ENCODE measurements around the gene ZNF362. TPM values are rescaled to one million over a fixed set of nuclear protein-coding genes. Genes with fewer than 3 reads are reported as not detected.

ZNF362 gene
- total and polyA plus RNA-seq, 12 donors, result 7.8 to 37.3 (median 23.8) TPM

DNA sequence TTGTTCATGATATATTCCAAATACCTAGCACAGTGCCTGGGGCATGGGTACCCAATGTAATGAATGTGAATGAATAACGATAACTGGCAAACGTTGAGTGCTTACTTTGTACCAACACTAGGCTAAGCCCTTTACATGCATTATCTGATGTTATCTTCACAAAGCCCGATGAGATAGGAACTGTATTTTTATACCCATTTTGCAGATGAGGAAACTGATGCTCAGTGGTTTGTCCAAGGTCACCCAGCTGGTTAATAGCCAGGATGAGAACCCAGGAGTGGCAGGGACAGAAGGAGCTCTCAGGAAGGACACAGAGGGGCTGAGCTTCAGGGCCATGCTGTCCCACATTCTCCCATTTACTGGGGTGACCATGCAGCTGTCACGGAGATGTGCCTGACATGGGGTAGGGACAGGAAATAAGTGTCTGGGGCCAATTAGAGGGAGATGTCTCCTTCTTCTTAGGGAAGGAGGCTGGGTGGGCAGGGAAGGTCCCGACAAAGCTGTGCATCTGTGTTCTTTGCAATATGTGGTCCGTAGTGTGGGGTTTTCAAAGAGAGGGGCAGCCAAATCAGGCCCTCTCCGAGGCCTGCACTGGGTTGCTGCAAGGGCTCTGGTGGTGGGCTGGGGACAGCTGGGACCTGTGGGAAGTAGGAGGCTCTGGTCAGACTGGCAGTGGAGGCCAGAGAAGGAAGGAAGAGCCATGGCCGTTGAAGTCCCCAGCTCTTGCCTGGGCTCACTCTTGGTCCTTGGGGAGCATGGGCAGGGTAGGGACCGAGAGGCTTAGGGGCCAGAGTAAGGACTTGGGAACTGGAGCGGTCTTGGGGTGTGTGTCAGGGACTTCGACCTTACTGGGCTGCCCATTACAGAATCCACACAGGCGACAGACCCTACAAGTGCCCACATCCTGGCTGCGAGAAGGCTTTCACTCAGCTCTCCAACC is 38.0 kb downstream of the ZNF362 start:
- WGBS, 4 donors, result 78 to 89% (median 83%) methylated on average over 8 to 13 of the region's 13 CpGs
- intact Hi-C loops (cut with DNase I), result loop anchor here (2.0 to 10.0 kb wide), 4 partner anchors 70 to 173 kb away; no protein-coding TSS in a partner anchor
- Histone ChIP-seq H3K27me3 (no peaks in the 10 kb centered on the region), H3K4me3 (no peak overlapping the region), H3K27ac (peak overlapping the region in 1 of 5 donors; percentile 32), H3K9me3 (replicated peaks in 1 of 3) (no peaks in the 10 kb centered on the region), H3K4me1 (replicated peaks in 1 of 2) (peaks cover 0 to 10% of the 10 kb centered on the region in 2 donors), H3K36me3 (replicated peaks in 1 of 2) (peaks cover 0 to 24% of the 10 kb centered on the region in 2 donors)
- DNase-seq, result peak in 1 of 7 donors; percentile 11
- TF ChIP-seq POLR2A (IDR thresholded peaks at IDR 0.05), result no peak
- TF ChIP-seq CTCF (IDR thresholded peaks at IDR 0.05), result no peak

DNA sequence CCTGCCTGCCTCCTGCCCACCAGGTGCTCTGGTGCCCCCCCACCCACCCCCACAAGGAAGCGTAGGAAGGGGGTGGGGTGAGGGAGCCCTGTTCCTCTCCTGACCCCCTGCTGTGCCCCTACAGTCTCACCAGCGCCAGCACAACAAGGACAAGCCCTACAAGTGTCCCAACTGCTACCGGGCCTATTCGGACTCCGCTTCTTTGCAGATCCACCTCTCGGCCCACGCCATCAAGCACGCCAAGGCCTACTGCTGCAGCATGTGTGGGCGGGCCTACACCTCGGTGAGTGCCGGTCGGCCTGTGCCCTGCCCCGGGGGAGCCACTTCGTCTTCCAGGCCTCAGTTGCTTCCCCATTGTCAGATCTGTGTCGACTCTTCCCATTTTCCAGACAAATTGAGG is 38.7 kb downstream of the ZNF362 start:
- Histone ChIP-seq H3K4me3 (no peak overlapping the region), H3K4me1 (replicated peaks in 1 of 2) (peaks cover 0 to 10% of the 10 kb centered on the region in 2 donors), H3K36me3 (replicated peaks in 1 of 2) (peaks cover 0 to 29% of the 10 kb centered on the region in 2 donors), H3K9me3 (replicated peaks in 1 of 3) (no peaks in the 10 kb centered on the region), H3K27ac (peak overlapping the region in 1 of 5 donors; percentile 32), H3K27me3 (no peaks in the 10 kb centered on the region)
- DNase-seq, result peak in 1 of 7 donors; percentile 13
- WGBS, 4 donors, result 60 to 75% (median 73%) methylated on average over 12 to 15 of the region's 15 CpGs
- TF ChIP-seq POLR2A (IDR thresholded peaks at IDR 0.05), result no peak
- no peak for TF ChIP-seq CTCF (IDR thresholded peaks at IDR 0.05)
- intact Hi-C loops (cut with DNase I), result loop anchor here (2.0 to 10.0 kb wide), 4 partner anchors 70 to 172 kb away; no protein-coding TSS in a partner anchor

GRCh38 chr1:33295450-33296081 is 39.3 kb downstream of the ZNF362 start:
- H3K36me3 ChIP-seq (replicated peaks in 1 of 2), result peaks cover 0 to 29% of the 10 kb centered on the region in 2 donors
- intact Hi-C loops (cut with DNase I), result loop anchor here (2.0 to 10.0 kb wide), 4 partner anchors 69 to 172 kb away; no protein-coding TSS in a partner anchor
- no peaks in the 10 kb centered on the region for H3K9me3 ChIP-seq (replicated peaks in 1 of 3)
- H3K4me3 ChIP-seq, result no peak overlapping the region
- peaks cover 0 to 13% of the 10 kb centered on the region in 2 donors for H3K4me1 ChIP-seq (replicated peaks in 1 of 2)
- WGBS, 4 donors, result 33 to 51% (median 36%) methylated on average over 9 to 12 of the region's 12 CpGs
- DNase-seq, result peak; percentile 82 to 94 (median 87)
- H3K27me3 ChIP-seq, result no peaks in the 10 kb centered on the region
- peak overlapping the region in 2 of 5 donors; percentile 21 to 46 for H3K27ac ChIP-seq
- TF ChIP-seq CTCF (IDR thresholded peaks at IDR 0.05), result peak; percentile 94 to 99 (median 96)
- no peak for TF ChIP-seq POLR2A (IDR thresholded peaks at IDR 0.05)

DNA sequence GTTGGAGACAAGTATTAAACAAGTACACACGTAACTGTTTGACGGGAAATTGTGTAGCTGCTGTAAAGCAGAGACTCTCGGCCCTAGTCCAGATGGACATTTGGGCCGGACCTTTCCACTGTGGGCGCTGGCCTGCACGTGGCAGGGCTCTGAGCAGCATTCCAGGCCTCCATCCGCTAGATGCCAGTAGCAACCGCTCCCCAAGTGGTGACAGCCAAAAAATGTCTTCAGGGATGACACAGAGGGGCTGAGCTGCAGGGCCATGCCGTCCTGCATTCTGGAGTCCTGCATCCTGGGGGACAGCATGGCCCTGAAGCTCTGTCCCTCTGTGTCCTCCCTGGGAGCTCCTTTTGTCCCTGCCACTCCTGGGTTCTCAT is 39.8 kb downstream of the ZNF362 start:
- TF ChIP-seq POLR2A (IDR thresholded peaks at IDR 0.05) (no peak), CTCF (IDR thresholded peaks at IDR 0.05) (no peak)
- no peaks in the 10 kb centered on the region for H3K27me3 ChIP-seq
- 68 to 100% (median 76%) methylated on average over 1 to 9 of the region's 9 CpGs for WGBS, 4 donors
- H3K4me3 ChIP-seq, result no peak overlapping the region
- H3K4me1 ChIP-seq (replicated peaks in 1 of 2), result peaks cover 0 to 18% of the 10 kb centered on the region in 2 donors
- intact Hi-C loops (cut with DNase I), result loop anchor here (5.0 to 10.0 kb wide), 3 partner anchors 71 to 171 kb away; no protein-coding TSS in a partner anchor
- peaks cover 0 to 29% of the 10 kb centered on the region in 2 donors for H3K36me3 ChIP-seq (replicated peaks in 1 of 2)
- H3K27ac ChIP-seq, result peak overlapping the region in 2 of 5 donors; percentile 21 to 46
- no peaks in the 10 kb centered on the region for H3K9me3 ChIP-seq (replicated peaks in 1 of 3)
- DNase-seq, result peak in 2 of 7 donors; percentile 16 to 63

Measured in adrenal gland (tissue), 12 donors.